NCI-H2107 treated with DMSO at 0.1 percent for 48 hours (cell line): ENCODE results near the gene TLE5.

ENCODE experiments used
- DNase-seq: peaks from one replicate; lab custom pipeline; 2025; ENCODE audit not compliant: unreplicated experiment; lab: John Stamatoyannopoulos, UW

Gene TLE5

GRCh38 chr19:3062165-3063105 is at the start of gene TLE5:
TSS of gene TLE5 (minus strand) at chr19:3062495. CDS start at chr19:3062200, 295 bp downstream.
- DNase-seq, result no peak

GRCh38 chr19:3111586-3112247 is 49.4 kb upstream of the TLE5 start:
- no peak for DNase-seq

- DNase-seq, result no peak
Measured at GRCh38 chr19:3110126-3110825, 48.0 kb upstream of the TLE5 start.

GRCh38 chr19:3109491-3109890 is 47.2 kb upstream of the TLE5 start:
- no peak for DNase-seq

- DNase-seq, result no peak
Measured at GRCh38 chr19:3108775-3109174, 46.5 kb upstream of the TLE5 start.

- DNase-seq, result no peak
Measured at GRCh38 chr19:3107658-3108057, 45.4 kb upstream of the TLE5 start.

- no peak for DNase-seq
Measured at GRCh38 chr19:3106509-3107141, 44.3 kb upstream of the TLE5 start.

GRCh38 chr19:3105641-3106508 is 43.6 kb upstream of the TLE5 start:
- DNase-seq, result no peak

- DNase-seq, result no peak
Measured at GRCh38 chr19:3104708-3104983, 42.4 kb upstream of the TLE5 start.

GRCh38 chr19:3102239-3103140 is 40.2 kb upstream of the TLE5 start:
- DNase-seq, result no peak

- no peak for DNase-seq
Measured at GRCh38 chr19:3100747-3101730, 38.7 kb upstream of the TLE5 start.

GRCh38 chr19:3100331-3100730 is 38.0 kb upstream of the TLE5 start:
- no peak for DNase-seq

GRCh38 chr19:3099347-3100145 is 37.3 kb upstream of the TLE5 start:
- no peak for DNase-seq

- DNase-seq, result no peak
Measured at GRCh38 chr19:3098515-3099346, 36.4 kb upstream of the TLE5 start.

- DNase-seq, result no peak
Measured at GRCh38 chr19:3098141-3098514, 35.8 kb upstream of the TLE5 start.

GRCh38 chr19:3097442-3097871 is 35.2 kb upstream of the TLE5 start:
- DNase-seq, result no peak

- no peak for DNase-seq
Measured at GRCh38 chr19:3096902-3097326, 34.6 kb upstream of the TLE5 start.
